DMS114 treated with DMSO at 0.1 percent for 48 hours (cell line): Measurements from ENCODE around the gene FAM171A1.
A peak's percentile ranks its signal among the peaks of the same experiment; 100 is the strongest.

Experiments
- DNase-seq: peaks from one replicate; lab custom pipeline; 2025; ENCODE audit not compliant: unreplicated experiment; lab: John Stamatoyannopoulos, UW

Gene FAM171A1

DNA sequence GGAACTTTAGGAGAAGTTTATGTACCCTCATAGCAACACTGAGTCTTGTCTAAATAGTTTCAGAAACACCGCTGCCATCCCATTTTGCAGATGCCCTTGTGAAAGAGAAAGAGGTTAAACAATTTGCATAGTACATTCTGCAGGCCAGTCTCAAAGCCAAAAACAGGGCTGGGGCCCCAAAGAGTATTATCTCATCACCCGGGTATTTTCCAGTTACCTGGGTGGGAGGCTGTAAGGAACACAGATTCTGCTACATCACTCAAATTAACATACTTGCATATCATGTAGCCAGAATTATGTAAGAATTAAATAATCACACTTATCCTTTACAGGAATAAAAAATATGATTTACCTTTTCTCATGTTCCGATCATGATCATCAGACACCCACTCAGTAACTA, 3.1 kb upstream of the FAM171A1 start:
- no peak for DNase-seq

DNA sequence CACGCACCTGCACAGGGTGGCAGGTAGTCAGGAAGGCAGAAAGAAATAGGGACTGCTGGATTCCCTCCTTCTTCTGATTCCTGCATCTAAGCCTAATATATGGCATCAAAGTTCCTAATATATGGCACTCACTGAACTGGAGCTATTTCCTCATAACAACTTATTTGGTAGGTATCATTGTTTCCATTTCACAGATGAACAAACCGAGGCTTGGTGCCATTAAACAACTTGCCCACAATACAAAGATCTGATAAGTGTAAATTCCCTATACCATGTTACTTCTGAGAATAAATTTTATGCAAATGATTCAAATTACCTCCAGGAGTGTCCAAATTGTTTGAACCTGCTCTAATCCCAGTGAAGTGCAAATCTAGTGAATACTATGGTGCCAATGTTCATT, 2.1 kb upstream of the FAM171A1 start:
- DNase-seq: no peak

DNA sequence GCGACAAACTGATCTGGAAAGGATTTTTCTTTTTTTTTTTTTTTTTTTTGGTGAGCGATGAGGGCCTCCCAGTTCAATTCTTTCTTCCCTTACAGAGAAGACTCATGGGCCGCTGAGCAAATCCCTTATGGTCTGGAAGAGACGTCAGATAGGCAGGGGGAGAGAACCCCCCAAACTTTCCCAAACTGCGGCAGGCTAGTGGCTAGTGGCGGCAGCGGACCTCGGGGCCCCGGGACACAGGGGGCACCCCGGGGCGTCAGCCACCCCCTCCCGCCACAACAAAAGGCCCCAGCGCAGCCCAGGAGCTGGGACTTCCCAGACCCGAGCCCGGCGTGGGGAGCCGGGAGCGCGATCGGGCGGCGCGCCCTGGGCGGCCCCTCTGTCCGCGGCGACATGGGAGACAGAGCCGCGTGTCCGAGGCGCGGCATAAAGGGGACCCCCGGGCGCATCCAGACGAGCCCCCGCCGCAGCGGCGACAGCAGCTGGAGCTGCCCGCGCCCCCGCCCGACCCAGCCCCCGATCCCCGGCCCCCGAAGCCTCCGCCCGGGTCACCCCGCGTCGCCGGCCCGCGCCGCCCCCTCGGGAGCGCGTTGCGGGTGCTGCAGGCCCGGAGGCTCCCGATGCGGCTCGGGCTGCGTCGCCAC, 755 bp downstream of the FAM171A1 start:
- DNase-seq: peak; percentile 7

DNA sequence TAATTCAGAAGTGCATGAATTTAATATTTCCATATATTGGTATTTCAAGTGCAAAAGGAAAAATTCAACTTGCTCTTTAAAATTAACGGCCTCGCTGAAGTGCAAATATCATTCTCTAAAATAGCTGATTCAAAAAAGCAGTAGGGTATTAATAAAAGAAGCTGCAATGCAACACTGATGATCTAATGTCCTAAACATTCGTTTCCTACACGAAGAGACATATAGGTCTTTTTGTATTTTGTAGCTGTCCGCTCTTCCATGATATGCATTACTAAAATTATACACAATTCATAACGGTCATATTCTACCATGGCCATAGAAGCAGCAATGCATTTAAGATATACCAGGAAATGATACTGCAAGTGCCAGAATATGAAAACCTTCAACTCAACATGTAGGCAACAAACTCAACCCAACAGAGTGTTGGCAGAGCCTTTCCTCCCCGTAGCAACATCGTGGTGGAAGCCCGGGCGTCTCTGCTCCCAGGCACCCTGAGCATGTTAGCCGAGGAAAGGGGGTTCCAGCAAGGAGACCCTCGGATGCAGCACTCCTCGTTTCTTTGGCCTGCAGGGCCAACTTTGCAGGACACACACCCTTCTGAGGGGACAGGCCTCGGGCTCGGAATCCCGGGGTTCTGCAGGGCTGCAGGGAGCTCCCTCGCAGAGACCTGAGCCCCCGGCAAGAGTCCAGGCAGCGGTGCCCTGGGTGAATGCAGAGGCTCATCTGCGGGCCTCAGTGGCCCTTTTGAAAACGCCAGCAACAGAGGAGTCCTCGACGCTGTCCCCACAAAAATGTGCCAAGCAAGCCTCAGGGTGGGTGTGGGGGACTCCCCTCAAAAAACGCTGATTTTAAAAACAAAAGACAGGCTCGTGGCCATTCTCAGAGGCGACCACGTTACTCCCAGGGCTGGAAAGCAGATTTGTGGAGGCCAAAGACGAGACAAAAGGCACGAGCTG, 1.6 kb downstream of the FAM171A1 start:
- no peak for DNase-seq

DNA sequence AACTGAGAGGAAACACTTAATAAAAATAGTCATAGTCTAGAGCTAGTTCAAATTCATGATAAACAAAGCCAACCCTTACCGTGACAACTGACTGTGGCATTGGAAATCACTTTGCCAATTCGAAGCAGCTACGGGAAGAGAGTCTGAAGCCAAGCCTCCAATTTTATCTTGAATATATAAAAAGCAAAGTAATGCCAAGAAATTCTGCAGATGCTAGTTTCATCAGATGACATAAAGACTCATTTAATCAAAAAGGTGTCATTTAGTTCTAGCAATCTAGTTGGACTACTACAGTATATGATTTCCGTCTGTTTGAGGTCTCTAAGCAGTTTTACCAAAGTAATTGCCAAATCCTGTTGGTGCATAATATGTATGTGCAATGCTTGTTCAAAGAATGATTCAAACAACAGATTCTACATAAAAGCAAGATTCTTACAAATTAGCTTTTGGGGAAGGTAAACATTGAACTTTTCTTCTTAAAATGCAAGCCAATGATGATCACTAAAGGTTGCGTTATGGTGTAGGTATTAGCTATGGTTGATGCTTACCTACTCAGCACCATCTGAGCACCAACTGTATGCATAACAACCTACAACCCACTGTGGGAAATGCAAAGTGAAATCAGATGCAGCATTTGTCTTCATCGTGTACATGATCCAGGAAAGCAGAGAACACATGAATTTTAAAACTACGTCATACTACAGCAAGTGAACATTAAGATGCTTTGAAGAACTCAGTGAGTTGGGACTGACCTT, 2.8 kb downstream of the FAM171A1 start:
- DNase-seq: no peak

DNA sequence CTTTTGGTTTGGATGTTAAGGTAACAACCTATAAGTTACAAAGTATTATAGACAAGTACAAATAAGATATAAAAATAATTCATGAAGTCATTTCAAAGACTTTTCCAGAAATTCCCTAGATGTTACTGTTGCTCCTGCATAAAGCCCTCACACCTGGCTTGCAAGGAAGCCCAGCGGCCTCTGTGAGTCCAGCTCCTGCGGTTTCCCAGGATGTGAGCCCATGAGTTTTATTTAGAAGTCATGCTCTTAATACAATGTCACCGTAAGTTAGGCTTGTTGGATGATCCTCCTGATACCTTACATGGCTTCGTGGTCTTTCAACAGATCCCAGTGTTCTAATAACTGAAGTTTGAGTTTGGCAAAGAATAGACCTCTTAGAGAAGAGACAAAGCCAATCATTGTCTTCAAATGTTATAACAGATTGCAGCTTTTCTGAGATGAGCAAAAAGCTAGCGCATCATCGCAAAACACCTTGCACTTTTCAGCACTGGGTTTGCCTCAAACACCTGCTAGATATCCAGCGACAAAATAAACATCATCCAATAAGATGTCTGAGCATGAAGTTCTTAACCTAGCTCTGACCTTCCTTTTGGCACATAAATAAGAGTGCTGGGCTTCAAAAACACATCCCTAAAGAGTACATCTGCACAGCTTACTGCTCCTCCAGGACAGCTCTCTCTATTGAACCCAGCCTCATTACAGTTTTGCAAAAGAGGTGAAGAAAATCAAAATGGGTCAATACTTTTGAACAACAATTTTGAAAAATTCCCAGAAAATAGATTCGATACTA, 3.6 kb downstream of the FAM171A1 start:
- DNase-seq: no peak

DNA sequence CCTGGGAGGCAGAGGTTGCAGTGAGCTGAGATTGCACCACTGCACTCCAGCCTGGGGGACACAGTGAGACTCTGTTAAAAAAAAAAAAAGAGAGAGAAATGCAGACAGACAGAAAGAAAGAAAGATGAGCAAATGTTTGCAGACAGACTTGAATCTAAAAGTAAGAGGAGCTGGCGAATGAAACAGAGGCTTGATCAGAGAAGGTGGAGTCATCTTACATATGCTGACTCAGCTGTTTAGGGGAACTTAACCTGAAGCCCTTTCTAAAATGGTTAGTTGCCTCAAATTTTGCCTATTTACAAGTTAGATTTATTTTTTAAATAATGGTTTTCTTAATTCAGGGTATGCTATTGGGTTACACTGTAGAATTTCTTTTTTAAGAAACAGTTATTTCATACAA, 5.4 kb downstream of the FAM171A1 start:
- no peak for DNase-seq

DNA sequence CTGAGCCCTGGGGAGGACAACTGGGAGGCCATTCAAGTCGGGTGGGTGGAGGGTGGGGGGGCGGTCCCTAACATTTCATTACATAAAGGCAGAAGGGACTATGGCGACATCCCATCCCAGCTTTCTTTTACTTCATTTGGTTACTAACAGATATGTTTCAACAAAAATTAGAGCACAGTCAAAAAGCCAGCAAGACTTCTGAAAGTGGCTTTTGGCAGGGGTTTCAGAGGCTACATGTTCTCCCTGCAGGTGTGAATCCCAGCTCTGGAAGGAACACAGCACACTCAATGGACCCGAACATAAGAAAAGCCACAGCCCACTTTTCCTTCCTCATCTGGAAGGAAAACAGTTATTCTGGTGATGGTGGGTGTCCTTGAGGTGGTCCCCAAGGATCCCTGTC, 7.1 kb downstream of the FAM171A1 start:
- no peak for DNase-seq

DNA sequence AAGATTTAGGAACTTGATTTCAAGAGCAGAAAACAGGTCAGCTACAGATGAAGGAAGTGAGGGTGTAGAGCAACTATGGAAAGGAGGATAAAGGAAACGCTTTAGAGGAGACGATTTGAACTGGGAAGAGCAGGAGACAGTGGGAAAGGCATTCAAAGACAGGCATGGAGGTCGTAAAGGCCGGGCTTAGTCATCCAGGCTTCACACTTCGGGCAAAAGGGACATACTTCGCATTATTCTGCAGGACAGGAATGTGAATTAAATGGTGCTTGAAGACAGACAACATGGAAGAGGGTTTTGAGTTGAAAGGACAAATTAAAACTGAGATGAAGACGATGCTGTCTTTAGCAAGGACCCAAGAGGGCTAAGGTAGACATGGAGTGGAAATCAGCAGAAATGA, 8.1 kb downstream of the FAM171A1 start:
- no peak for DNase-seq

DNA sequence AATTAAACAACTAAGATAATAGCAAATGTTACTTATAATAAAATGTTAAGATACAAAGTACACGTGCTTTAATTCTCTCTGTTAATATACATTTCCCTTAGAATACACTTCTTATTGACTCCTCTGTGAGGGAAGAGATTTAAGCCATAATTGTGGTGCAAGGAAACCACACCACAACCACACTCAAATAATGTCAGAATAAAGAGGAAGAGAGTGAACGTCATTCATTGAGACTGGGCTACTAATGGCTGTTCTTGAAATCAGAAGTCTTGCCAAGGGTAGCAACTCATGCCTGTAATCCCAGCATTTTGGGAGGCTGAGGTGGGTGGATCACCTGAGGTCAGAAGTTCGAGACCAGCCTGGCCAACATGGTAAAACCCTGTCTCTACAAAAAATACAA, 10.0 kb downstream of the FAM171A1 start:
- no peak for DNase-seq

DNA sequence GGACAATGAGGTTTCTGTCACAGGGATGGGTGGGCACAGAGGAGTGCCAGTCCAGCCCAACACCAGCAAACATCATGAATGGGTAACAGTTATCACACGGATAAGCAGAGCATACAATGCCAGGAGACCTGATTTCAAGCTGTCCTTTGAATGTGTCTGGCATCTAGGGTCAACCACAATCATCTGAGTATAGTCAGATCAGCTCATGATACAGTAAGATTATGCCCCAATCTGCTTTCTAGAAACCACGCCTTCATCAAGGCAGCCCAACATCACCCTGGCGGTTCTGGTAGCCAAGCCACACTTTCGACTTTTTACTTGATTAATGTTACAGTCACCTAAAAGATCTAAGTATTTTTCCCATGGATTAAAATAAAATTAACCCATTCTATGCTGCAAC, 10.5 kb downstream of the FAM171A1 start:
- no peak for DNase-seq

DNA sequence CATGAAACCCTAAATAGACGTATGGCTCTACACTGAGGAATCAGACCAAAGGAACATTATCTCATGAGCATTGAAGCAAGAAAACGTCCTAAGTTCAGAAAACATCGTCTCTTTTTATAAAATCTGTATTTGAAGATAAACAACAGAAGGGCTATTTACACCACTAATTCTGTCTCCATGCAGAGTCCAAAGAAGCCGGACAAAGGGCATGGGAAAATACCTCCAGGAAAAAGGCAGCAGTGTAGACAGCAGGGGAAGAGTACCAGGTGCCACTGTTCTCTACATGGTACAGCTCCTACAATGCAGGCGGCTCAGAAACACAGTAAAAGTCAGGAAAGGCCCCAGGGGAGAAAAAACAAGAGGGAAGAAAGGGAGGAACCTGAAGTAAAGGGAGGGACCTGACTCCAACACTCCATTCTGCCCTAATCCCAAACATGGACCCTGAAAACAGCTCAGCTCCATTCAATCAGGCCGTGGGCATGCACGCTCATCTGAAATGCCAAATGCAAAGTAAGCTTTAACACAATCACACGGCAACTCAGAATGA, 17.5 kb downstream of the FAM171A1 start:
- no peak for DNase-seq

DNA sequence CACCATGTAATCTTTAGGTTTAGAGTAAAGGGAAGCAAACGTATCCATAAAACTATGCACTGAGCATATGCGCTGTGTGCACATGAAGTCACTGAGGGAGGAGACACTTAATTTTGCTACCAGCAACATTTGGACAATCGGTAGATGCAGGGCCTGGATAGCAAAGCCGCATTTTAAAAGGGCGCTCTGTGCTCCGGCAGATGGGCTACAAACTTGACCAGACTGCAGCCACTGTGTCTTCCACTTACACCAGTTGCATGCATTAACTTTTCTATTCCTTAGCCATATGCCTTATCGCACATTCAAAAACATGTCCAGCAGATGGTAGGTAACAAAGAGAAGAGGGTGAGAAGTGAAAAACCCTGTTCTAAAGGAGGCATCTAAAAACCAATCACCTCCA, 18.3 kb downstream of the FAM171A1 start:
- DNase-seq: no peak

DNA sequence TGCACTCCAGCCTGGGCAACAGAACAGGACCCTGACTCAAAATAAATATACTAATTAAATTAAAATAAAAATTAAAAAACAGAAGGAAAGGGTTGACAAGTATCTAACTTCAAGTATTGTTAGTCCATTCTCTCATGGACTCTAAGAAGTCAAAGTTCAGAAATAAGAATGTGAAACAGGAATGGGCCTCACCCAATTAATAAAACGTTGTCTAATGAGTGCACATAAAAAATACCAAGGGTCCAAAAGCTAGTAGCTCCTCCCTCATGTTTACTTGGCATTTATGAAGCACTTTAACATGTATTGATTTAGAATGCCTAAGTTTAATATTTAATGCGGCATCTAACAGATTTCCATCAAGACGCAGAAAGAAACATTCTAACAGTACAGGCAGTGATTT, 18.9 kb downstream of the FAM171A1 start:
- DNase-seq: no peak

DNA sequence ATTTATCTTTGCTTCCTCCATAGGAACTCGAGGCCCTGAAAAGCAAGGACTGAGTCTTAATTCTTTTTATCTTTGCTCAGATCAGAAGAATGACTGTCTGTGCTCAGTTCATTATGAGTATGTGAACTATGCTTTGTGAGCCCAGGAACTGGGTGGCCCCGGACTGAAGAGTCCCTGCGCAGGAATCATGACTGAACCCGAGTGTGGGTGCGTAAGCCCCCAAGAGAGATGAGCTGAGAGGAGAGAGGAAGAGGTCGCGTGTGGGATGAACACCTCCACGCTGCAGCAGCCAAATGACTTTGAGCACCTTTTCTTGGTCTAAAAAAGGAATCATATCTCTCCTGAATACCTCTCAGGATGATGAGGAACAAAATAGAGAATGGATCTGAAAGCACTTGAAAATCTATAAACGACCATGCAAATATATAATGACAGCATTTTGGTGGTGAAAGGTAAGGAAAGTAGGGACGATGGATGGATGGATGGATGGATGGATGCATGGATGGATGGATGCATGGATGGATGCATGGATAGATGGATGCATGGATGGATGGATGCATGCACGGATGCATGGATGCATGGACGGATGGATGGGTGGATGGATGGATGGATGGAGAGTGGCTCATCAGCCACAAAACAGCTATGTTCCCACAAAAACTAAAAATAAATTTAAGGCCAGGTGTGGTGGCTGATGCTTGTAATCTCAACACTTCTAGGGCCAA, 19.8 kb downstream of the FAM171A1 start:
- no peak for DNase-seq

DNA sequence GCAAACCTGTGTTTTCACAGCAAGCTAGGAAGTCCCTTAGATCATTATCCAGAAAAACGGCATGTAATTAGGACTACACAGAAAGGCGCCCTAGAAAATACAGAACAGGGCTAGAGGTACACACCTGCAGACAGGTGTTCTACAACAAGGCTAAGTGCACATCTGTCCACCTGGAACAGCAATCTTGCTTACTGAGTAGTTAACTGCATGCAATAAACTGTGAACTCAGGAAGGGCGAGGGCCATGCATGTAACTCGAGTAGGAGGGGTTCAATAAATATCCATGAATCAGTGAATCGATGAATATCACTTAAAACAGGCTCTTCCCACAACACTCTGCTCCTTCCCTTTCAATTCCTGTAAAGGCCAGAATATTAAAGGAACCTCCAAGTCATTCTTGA, 22.0 kb downstream of the FAM171A1 start:
- no peak for DNase-seq

DNA sequence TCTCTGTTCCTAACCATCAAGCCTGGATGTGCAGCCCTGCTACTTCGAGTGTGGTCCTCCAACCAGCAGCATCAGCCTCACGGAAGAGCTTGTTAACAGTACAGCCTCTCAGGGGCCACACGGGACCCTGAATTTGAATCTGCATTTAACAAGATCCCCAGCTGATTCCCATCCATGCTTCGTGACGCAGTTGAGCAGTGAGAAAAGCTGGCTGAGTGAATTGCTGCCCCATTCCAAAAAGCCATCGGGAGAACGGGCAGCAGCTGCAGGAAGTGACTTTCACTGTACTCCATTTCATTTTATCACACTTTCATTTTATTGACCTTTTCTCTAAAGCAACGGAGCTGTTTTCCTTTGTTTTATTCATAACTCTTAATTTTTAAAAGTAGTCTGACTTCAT, 22.5 kb downstream of the FAM171A1 start:
- DNase-seq: no peak

DNA sequence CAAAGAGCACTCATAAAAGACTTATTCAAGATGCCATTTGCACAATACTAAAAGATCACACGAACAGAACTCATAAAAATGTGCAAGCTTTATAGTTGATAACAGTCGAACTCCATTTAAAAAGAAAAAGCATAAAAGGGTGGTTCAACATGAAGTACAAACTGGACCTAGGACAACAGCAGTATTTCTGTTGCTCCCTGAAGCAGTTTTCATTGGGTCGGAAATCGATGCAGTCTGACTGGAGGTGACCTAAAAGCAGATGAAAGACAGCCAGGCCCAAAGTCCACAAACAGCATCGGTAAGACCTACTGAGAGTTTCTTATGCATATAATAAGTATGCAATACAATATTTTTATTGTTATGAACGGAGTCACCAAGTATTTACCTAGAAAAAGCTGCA, 23.9 kb downstream of the FAM171A1 start:
- DNase-seq: no peak

DNA sequence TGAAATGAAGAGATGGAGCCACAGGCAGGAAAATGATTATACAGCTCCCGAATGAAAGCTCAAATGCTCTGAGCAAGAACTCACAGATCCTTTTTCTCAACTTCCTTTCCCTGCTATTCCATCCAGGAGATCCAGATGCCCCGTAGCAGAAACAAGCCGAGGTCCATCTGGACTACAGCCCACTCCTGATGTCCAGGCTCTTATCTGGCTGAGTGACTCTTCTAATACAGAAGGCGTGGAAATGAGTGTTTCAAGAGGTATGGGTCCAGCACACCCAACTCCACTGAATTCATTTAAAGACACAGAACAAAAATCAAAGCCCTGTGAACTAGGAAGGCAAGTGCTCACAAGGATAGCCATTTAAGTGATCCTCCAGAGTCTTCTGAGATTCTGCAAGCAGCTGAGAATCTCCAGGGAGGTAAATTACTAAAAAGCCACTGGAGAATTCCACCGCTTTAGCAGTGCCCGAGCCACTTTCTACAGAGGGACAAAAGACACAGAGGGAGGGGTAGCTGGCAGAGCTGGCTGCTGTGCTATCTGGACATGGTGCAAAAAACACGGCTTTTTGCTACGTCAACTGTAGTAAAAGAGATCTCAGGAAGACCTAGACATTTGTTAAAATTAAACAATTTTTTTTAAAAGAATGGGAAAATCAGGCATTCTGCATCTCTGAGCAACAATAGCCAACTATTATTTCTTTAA, 24.5 kb downstream of the FAM171A1 start:
- no peak for DNase-seq
